OCI-LY7 (cell line): ENCODE measurements around the gene LDLRAP1.

Experiments
- CTCF ChIP-seq: fragments of 200-600 bp; sonication (generic); conservative IDR thresholded peaks from 2 replicates; pipeline ENCODE4 v1.5.1; 2014; ENCODE audit warnings: mild to moderate bottlenecking, antibody characterized with exemption, low read length, moderate library complexity, mixed read lengths
- EZH2phosphoT487 ChIP-seq: fragments of 200-600 bp; sonication (generic); IDR thresholded peaks from 2 replicates; pipeline ENCODE4 v1.6.1; 2018; ENCODE audit warnings: low read depth, borderline replicate concordance, mild to moderate bottlenecking, mixed run types, antibody characterized with exemption, low read length, moderate library complexity, mixed read lengths

GRCh38 chr1:25504706-25505595, 38.5 kb upstream of the LDLRAP1 start:
- TF ChIP-seq CTCF: no peak
- no peak for TF ChIP-seq EZH2phosphoT487
